ENCODE results near the gene FRMD4A.

The FRMD4A gene

GRCh38 chr10:13712837-13713581 lies 617.7 kb downstream of the FRMD4A start:
- no peak for TF ChIP-seq FOXM1 (IDR thresholded peaks at IDR 0.05; ENCODE audit: borderline replicate concordance, low read depth)
- TF ChIP-seq EGR1 (IDR thresholded peaks at IDR 0.05), result no peak
- TF ChIP-seq, protein P1, sequence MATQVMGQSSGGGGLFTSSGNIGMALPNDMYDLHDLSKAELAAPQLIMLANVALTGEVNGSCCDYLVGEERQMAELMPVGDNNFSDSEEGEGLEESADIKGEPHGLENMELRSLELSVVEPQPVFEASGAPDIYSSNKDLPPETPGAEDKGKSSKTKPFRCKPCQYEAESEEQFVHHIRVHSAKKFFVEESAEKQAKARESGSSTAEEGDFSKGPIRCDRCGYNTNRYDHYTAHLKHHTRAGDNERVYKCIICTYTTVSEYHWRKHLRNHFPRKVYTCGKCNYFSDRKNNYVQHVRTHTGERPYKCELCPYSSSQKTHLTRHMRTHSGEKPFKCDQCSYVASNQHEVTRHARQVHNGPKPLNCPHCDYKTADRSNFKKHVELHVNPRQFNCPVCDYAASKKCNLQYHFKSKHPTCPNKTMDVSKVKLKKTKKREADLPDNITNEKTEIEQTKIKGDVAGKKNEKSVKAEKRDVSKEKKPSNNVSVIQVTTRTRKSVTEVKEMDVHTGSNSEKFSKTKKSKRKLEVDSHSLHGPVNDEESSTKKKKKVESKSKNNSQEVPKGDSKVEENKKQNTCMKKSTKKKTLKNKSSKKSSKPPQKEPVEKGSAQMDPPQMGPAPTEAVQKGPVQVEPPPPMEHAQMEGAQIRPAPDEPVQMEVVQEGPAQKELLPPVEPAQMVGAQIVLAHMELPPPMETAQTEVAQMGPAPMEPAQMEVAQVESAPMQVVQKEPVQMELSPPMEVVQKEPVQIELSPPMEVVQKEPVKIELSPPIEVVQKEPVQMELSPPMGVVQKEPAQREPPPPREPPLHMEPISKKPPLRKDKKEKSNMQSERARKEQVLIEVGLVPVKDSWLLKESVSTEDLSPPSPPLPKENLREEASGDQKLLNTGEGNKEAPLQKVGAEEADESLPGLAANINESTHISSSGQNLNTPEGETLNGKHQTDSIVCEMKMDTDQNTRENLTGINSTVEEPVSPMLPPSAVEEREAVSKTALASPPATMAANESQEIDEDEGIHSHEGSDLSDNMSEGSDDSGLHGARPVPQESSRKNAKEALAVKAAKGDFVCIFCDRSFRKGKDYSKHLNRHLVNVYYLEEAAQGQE (IDR thresholded peaks at IDR 0.05; ENCODE audit: low read depth), result no peak
- no peak for TF ChIP-seq USF1 (IDR thresholded peaks at IDR 0.05)
- TF ChIP-seq, protein P2, sequence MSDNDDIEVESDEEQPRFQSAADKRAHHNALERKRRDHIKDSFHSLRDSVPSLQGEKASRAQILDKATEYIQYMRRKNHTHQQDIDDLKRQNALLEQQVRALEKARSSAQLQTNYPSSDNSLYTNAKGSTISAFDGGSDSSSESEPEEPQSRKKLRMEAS (IDR thresholded peaks at IDR 0.05), result no peak
- no peak for TF ChIP-seq RAD21 (IDR thresholded peaks at IDR 0.05; ENCODE audit: low read depth)
- TF ChIP-seq TCF12 (IDR thresholded peaks at IDR 0.05; ENCODE audit: low read depth), result no peak
- TF ChIP-seq CREB1 (IDR thresholded peaks at IDR 0.05; ENCODE audit: low read depth), result no peak
- no peak for TF ChIP-seq CEBPB (IDR thresholded peaks at IDR 0.05)
- TF ChIP-seq EP300 (IDR thresholded peaks at IDR 0.05; ENCODE audit: borderline replicate concordance), result no peak

DNA sequence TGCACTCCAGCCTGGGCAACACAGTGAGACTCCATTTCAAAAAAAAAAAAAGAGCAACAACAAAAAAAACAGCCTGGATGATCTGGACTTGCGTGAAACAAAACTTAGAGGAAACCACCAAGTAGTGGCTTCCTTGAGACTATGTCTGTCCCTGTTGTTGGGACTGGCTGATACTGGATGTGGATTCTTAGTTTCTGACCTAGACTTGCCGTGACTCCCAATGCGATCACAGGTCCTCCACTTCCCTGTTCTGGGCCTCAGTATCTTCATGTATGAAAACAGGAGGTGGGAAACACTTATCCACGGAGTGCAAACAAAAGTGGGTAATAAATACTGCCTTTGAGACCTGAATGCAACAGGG lies 618.3 kb downstream of the FRMD4A start:
- TF ChIP-seq FOXM1 (IDR thresholded peaks at IDR 0.05; ENCODE audit: borderline replicate concordance, low read depth), result no peak
- no peak for TF ChIP-seq EP300 (IDR thresholded peaks at IDR 0.05; ENCODE audit: borderline replicate concordance)
- TF ChIP-seq, protein P1 (IDR thresholded peaks at IDR 0.05; ENCODE audit: low read depth), result no peak
- TF ChIP-seq USF1 (IDR thresholded peaks at IDR 0.05), result no peak
- no peak for TF ChIP-seq TCF12 (IDR thresholded peaks at IDR 0.05; ENCODE audit: low read depth)
- no peak for TF ChIP-seq TEAD4 (IDR thresholded peaks at IDR 0.05)
- no peak for TF ChIP-seq EGR1 (IDR thresholded peaks at IDR 0.05)
- no peak for TF ChIP-seq YY1 (IDR thresholded peaks at IDR 0.05; ENCODE audit: low read depth)
- TF ChIP-seq CREB1 (IDR thresholded peaks at IDR 0.05; ENCODE audit: low read depth), result no peak
- TF ChIP-seq, protein P2 (IDR thresholded peaks at IDR 0.05), result no peak
- no peak for TF ChIP-seq TAF1 (IDR thresholded peaks at IDR 0.05; ENCODE audit: low read depth)
- no peak for TF ChIP-seq RAD21 (IDR thresholded peaks at IDR 0.05; ENCODE audit: low read depth)
- no peak for TF ChIP-seq NFIC (IDR thresholded peaks at IDR 0.05)
- no peak for TF ChIP-seq CEBPB (IDR thresholded peaks at IDR 0.05)

DNA sequence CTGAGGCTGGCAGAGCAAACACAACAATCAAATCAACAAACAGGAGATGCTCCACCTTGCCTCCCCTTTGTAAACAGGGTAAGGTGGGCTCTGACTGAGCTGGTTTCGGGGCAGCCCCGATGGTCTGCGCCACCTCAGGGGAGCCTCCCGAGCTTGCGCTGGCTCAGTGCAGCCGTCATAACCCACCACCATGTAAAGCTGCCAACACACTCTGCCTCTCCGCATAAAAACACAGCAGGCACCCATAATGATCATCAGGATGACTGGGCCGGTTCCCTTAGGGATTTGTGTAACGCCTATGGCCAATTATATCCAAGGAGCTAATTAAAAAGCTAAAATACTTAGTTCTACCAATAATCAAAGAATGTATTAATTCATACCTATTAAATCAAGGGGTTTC lies 619.4 kb downstream of the FRMD4A start:
- no peak for TF ChIP-seq TEAD4 (IDR thresholded peaks at IDR 0.05)
- no peak for TF ChIP-seq CEBPB (IDR thresholded peaks at IDR 0.05)
- no peak for TF ChIP-seq ZBTB7A (IDR thresholded peaks at IDR 0.05; ENCODE audit: low read depth)

DNA sequence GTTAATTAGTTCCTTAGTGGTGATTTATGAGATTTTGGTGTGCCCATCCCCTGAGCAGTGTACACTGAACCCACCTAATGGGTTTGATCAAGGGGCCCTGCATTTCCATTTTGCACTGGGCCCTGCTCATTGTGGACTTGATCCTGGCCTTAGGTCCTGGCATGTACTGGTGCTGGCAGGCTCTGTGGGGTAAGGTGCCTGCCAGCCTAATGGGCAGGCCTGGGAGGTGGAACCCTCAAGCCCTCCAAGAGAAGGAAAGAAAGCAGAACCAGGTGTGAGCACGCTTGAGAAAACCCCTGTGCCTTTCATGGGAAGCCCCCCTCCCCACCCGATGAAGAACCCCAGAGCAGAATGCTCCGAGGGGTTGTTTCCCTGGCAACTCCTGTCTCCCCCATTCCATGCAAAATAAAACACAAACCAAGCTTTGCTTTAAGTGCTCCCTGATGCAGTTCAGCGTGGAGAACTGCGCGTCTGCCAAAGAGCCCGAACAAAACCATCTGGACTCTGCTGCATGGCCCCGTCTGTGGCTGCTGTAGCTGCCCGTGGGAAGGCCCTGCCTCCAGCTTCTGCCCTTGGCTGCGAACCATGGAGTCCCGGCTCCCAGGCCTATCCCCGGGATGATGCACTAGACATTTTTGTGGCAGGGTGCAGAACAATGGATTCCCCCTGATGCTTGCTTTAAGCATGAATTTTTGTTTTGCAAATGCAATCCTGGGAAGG lies 620.6 kb downstream of the FRMD4A start:
- TF ChIP-seq, protein P1 (IDR thresholded peaks at IDR 0.05; ENCODE audit: low read depth), result no peak
- TF ChIP-seq TCF12 (IDR thresholded peaks at IDR 0.05; ENCODE audit: low read depth) (no peak), USF1 (IDR thresholded peaks at IDR 0.05) (no peak), TEAD4 (IDR thresholded peaks at IDR 0.05) (no peak), EGR1 (IDR thresholded peaks at IDR 0.05) (no peak), EP300 (IDR thresholded peaks at IDR 0.05; ENCODE audit: borderline replicate concordance) (no peak), CEBPB (IDR thresholded peaks at IDR 0.05) (no peak), CREB1 (IDR thresholded peaks at IDR 0.05; ENCODE audit: low read depth) (no peak), NFIC (IDR thresholded peaks at IDR 0.05) (no peak), FOXM1 (IDR thresholded peaks at IDR 0.05; ENCODE audit: borderline replicate concordance, low read depth) (no peak), YY1 (IDR thresholded peaks at IDR 0.05; ENCODE audit: low read depth) (no peak), TAF1 (IDR thresholded peaks at IDR 0.05; ENCODE audit: low read depth) (no peak), RAD21 (IDR thresholded peaks at IDR 0.05; ENCODE audit: low read depth) (no peak), ZBTB7A (IDR thresholded peaks at IDR 0.05; ENCODE audit: low read depth) (no peak)
- TF ChIP-seq, protein P2 (IDR thresholded peaks at IDR 0.05), result no peak

All from Ishikawa (cell line).